Activated CD8-positive, alpha-beta memory T cell treated with anti-CD3 and anti-CD28 coated beads, Interleukin-2, amount 50 U/mL, for 1 hour (primary cell): ENCODE measurements around the gene FRMD7.
"Not testable (repeated sequence)": the region's sequence is repeated elsewhere in the genome, so short reads cannot be mapped to it uniquely, and the experiment has no call there.

Source experiments
- DNase-seq: peaks from one replicate; pipeline ENCODE4 v3.0.0-alpha.2; 2020; ENCODE audit errors: extremely low read depth

FRMD7 gene, protein sequence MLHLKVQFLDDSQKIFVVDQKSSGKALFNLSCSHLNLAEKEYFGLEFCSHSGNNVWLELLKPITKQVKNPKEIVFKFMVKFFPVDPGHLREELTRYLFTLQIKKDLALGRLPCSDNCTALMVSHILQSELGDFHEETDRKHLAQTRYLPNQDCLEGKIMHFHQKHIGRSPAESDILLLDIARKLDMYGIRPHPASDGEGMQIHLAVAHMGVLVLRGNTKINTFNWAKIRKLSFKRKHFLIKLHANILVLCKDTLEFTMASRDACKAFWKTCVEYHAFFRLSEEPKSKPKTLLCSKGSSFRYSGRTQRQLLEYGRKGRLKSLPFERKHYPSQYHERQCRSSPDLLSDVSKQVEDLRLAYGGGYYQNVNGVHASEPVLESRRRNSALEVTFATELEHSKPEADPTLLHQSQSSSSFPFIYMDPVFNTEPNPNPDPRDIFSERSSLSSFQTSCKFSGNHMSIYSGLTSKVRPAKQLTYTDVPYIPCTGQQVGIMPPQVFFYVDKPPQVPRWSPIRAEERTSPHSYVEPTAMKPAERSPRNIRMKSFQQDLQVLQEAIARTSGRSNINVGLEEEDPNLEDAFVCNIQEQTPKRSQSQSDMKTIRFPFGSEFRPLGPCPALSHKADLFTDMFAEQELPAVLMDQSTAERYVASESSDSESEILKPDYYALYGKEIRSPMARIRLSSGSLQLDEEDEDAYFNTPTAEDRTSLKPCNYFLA

DNA sequence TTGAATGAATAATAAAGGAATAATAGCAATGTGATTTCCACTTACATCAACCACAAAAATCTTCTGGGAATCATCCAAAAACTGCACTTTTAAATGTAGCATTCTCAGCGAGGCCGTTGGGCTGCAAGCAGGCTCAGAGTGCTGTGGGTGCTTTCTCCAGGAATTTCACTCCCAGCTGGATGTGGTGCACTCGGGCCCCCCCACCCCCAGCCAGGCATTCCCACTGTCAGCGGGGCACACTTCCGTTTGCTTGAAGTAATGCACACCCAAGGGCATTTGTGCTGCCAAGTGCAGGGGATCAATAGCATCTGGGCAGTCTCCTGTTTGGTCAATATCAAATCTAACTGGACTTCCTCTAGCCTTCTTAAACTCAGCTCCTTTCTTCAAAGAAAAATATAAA, at the start of gene FRMD7:
Gene FRMD7, minus strand, starts transcription at position 278 of the 400 bp plus-strand sequence. Its CDS starts 176 bp downstream, at position 102.
- DNase-seq, result no peak

DNA sequence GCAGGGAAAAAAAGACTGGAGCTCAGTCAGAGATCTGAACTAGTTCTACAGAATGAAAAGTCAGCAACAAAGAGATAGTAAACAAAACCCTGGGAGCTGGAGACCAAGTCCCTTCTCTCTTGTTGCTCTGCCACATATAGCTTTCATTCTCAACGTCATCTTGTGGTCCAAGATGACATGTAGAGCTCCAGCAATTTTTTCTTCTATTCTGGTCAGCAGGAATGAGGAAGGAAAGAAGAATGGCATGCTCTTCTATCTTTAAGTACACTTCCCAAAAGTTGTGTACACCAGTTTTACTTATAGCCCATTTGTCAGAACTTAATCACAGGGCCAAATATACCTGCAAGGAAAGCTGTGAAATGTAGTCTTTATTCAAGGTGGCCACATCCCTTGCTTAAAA, 45.8 kb upstream of the FRMD7 start:
- DNase-seq, result no peak

DNA sequence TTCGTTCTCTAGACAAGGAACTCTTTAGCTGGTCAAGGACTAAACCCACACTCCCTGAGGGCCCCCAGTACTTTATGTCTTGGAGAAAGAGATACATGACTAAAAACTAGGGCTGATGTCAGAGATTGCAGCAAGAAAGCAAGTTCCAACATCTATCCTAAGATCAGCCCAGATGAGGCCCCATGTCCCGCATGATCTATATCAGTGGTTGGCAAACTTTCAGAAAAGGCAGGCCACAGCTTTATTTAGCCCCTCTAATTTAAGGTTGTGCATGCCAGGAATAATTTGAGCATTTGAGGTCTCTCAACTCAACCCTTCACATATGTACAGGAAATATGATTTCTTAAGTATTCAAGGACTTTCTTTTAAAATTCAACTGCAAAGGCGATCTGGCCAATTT, 44.1 kb upstream of the FRMD7 start:
- no peak for DNase-seq

DNA sequence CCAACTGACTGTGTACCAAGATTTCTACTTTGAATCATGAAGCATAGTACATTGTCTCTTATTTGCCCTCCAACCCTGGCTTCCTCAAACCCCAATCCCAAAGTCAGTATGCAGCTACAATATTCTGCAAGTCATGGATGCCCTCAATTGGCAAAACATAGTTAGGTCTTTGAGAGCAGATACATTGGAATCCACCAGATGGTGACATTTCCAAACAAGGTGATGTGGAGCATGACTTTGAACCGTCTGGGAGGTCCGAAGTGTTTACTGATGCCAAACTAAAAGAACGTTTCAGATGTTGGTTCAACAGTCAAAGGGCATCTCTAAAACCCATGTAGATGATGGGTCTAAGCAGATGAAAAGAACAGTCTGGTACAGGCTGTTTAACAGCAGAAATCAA, 43.7 kb upstream of the FRMD7 start:
- no peak for DNase-seq

DNA sequence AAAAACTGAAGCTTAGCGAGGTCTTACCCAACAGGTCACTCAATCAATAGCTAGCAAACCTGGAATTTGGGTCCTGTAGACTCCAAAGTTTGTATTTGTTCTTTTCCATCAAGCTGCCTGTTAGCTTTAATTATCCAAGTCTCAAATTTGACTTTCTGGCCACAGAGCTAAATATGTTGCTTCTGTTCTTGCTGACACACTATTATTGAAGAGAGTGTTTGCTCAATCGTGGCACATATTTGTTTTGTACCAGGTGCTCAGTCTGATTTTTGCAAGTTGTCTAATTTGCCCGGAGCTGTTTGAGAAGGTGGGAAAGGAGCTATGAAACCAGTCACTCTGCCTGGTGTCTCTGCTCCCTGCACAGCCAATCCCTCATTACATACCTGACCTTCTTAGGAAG, 41.7 kb upstream of the FRMD7 start:
- DNase-seq, result no peak

DNA sequence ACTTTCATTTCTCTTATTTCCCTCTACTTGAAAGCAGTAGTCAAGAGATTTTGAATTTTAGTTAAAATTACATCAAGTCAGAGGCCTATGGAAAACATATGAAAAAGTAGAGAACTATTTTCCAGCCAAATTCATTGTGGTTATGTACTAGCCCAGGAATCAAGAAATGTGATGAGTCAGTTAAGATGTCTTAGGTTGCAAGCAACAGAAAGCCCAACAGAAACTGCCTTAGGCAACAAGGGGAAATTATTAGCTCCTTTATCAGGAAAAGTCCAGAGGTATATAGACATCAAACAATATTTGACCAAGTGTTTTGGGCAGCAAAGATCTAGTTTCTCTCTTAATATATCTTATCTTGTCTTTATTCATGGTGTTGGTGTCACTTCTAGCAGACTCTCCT, 37.8 kb upstream of the FRMD7 start:
- DNase-seq, result no peak

DNA sequence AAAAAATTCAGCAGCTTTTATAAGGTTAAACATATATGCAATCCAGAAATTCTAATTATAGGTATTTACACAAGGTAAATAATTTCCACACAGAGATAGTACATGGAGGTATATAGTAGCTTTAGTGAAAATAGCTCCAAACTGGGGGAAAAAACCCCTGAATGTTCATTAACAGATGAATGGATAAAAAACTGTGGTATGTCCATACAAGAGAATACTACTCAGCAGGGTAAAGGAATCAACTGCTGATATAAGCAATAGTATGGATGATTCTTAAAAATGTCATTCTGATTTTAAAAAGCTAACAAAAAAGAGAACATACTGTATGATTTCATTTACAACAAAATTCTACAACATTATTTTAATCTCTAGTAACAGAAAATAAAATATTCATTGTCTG, 37.2 kb upstream of the FRMD7 start:
- no peak for DNase-seq

DNA sequence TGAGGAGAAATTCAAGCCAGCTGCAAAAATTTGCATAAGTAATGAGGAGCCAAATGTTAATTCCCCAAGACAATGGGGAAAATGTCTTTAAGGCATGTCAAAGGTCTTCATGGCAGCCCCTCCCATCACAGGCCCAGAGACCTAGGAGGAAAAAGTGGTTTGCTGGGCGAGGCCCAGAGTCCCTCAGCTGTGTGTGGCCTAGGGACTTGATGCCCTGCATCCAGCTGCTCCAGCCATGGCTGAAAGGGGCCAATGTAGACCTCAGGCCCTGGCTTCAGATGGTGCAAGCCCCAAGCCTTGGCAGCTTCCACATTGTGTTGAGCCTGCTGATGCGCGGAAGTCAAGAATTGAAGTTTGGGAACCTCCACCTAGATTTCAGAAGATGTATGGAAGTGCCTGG, 35.3 kb upstream of the FRMD7 start:
- not testable (repeated sequence) for DNase-seq

DNA sequence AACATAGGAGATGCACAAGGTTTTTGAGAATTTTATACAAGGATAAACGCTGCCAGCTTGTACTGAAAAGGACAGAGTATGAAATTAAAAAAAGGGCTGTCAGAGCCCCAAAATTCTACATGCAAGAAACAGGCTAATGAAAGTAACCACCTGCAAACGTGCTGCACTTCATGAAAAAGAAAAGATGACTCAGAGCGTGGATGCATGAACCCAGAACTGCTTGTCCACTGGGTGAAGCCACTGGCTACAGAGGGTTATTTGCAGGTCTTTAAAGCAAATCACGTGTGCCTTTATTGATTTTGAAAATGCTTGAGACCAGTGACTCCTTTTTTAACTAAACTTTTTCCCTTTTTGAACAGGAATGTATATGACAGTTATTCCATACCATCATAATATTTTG, 25.3 kb upstream of the FRMD7 start:
- no peak for DNase-seq

DNA sequence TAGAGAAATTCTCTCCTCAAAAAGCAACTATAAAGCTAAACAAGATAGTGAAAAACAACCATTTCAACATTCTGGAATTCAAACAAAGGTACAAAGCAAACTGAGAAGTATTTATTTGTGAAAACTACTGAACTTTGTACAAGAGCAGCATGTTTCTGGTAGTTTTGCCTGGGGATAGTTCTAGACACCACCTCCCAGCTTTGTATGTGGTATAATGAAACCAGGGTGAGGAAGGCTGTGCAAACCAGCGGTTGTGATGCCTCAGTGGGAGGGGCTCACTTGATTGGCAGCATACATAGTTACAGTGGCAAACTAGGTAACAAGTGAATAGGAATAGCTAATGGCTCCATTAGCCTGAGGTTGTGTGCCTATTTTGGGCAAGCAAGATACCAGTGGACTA, 18.6 kb upstream of the FRMD7 start:
- DNase-seq, result no peak

DNA sequence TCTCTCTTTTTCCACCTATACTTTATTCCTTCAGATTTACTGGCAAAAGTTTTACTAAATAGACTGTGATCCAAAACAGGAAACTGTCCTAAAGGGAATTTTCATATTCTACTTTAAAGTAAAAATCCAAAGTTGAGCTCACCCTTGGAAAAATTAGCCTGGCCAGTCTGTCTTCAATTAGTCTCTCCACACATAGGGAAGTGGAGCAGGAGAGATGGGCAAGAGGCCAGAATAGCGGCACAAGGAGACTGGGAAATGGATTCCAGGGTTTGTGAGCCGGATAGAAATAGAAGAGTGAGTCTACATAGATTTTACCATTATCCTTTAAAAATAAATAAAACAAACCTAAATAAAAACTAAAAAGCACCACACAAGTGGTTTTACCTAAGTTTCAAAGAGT, 16.2 kb upstream of the FRMD7 start:
- DNase-seq, result no peak

DNA sequence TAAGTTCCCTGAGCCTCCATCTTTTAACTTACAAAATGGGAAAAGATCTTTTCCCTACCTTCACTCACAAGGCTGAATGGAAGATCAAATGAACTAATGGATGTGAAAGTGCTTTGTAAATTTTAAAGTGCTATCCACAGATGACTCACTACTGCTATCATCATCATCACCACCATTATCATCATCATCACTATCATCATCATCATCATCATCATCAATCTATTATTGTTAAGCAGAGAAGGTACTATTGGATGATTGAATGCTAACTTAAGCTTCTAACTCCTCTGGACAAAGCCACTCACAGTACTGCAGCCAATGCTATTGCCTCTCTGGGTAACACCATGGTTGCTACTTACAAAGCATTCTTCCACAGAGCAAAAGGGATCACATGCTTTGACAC, 1.9 kb downstream of the FRMD7 start:
- DNase-seq, result no peak

DNA sequence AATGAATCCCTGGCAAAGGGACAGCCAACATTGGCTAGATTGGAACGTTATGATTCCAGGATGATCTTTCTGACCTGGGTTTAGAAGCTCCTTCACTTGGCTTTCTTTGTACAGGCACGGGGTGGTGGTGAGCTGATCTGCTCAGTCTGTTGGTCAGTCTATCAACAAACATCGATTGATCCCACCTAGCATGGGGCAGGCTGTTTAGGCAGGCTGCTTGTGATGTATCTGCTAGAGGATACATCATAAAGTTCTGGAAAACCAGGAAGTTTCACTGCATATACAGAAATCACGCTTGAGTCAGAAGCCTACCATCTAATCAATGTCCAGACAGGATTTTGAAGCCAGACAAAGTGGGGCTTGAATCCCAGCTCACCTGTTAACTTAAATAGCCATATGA, 6.9 kb downstream of the FRMD7 start:
- DNase-seq, result no peak

DNA sequence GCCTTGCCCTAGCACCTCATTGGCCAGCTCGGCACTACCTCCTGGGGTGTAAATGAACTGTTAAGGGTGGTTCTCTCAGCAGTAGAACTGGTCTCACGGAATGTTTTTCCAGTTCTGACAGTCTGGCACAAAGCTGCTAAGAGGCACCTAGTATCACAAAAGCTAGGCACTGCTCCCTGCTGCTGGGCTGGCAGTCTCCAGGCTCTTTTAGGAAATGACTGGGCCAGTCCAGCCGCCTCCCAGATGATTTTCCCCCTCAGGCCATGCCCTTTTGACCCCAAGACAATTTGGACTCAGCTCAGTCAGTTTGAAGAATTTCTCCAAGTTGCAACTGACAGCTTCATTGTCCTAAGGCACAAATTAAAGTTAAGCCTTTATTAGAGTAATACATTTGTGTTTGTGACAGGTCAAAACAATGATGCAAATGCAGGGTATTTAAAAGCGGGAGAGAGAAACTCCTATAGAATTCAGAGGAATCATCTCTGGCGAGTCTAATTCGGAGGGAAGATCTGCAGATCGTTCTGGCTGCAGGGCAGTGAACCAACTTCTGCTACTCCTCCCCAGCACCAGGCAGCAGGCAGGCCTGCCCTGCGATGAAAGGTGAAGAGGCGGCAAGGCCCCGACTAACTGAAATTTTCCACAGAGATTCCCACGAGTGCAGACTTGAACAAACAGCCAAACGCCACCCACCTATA, 7.9 kb downstream of the FRMD7 start:
- DNase-seq, result no peak

DNA sequence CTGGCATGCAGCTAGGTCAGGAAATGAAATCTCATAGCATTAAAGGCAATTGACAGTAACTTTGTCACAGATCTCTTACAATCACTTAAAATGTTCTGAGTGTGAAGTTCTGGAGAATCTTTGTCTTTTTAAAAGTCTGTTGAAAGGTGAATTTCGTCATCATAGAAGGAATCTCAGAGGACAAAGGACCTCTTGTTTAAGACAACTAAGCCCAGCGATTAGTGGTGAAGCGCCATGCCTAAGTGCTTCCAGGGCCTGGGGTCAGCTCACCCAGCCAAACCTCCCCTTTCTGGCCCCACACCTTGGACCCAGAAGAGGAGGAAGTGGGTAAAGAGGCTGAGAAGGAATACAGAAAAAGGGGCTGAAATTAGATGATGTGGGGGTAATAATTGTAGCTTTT, 8.5 kb downstream of the FRMD7 start:
- DNase-seq, result no peak

DNA sequence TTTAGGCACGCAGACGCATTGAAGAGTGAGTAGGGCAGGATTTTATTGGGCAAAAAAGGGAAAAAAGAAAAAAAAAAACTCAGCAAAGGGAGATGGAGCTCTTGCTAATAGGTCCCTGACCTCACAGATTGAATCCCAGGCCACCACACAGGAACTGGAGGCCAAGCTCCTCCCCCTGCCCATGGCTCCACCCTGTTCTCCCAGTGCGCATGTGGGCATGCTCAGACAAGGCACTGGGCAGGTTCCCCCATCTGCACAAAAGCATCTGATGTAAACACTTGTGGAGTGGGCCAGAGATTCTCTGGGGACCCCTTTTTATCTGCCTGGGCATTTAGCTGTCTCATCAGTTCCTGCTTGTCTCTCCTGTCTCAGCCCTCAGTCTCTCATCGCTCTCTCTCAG, 9.5 kb downstream of the FRMD7 start:
- DNase-seq, result no peak

DNA sequence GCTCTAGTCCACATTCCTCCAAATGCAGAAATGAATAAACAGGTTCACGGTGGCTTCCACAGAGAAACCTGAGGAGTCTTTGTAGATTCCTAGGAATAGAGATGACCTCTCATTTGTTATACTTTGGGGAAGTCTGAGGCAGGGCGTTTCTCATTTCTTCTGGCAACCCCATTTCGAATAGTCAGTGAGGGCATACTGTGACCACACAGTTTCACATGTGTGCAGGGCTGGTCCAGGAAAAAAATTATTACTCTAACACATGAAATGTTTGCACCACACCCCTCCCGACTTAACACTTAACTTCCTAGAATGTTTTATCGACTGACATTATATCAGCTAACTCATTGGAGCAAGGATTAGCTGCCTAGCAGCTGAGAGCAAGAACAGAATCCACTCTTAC, 12.0 kb downstream of the FRMD7 start:
- DNase-seq, result no peak

DNA sequence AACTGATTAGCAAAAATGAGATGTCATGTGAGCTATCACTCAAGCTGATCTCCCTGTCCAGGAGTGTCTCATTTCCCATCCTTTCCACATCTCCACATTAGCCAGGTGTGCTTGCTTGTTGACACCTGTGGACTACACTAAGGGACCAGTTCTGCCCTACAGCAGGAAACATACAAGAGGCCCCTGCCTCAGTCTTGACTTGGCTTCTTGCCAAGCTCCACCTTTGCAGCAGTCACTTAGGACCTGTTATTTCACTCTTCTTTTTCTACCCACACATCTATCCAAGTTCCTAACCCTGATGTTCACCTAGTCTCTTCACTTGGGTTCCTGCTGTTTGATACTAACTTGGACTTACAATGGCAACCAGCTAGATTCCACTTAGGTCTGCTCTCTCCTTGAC, 13.2 kb downstream of the FRMD7 start:
- no peak for DNase-seq

DNA sequence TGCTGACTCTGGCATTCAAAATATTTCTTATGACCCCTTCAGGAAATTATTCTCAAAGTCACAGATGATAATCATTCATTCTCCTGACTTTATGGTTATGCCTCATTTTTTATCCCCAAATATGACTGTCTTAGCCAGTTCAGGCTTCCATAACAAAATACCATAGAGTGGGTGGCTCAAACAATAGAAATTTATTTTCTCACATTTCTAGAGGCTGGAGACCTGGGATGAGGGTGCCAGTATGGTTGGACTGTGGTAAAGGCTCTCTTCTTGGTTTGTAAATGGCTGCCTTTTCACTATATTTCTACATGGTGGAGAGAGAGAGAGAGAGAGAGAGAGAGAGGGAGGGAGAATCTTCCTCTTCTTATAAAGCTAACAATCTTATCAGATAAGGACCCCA, 20.5 kb downstream of the FRMD7 start:
- no peak for DNase-seq

DNA sequence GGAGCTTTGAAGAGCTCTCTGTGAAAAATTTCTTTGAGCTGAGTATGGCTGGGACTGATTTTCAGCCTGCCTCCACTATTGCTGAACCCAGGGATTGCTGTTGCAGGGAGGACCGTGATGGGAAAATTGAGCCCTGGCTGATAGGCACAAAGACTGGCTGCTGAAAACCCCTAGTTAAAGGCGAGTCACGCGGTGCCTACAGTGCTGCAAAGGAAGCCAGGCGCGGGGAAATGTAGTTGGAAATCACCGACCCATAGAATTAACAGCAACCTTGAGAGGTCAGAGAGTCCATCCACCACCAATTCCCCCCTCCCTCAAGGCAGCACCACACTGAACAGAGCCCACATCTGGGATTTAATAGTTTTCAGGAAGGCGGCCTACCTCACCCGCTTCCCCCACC, 26.0 kb downstream of the FRMD7 start:
- no peak for DNase-seq

DNA sequence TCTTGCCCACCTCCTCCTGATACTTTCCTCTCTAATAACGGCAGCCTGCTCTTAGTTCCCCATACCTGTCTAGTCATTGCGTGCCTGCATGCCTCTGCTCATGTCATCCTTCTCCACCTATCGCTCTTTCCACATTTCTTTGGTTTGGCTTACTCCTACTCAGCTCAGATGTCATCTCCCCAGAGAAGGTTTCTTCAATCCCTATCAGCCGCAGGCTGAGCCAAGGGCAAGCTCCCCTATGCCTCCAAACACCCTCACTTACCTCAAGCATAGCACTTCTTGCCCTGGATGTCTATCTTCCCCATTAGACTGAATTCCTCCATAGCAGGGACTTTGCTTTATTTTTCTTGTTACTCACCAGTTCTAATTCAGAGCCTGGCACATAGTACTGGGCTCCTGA, 26.6 kb downstream of the FRMD7 start:
- DNase-seq, result no peak

DNA sequence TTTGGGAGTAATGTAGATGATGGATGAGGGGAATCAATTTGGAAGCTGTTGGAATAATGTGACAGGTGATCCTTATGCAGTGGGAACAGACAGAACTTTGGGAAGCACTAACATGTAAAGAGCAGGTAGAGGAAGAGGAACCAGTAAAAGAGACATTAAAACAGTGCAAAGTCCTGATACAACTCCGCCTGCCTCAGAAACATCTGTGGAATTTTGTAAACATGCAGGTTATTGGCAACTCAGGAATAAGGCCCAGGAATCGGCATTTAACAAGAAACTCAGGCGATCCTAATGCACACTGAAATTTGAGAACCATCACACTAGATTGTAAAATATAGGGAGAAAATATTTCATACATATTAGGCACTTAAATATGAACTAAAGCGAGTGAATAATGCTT, 29.1 kb downstream of the FRMD7 start:
- not testable (repeated sequence) for DNase-seq

DNA sequence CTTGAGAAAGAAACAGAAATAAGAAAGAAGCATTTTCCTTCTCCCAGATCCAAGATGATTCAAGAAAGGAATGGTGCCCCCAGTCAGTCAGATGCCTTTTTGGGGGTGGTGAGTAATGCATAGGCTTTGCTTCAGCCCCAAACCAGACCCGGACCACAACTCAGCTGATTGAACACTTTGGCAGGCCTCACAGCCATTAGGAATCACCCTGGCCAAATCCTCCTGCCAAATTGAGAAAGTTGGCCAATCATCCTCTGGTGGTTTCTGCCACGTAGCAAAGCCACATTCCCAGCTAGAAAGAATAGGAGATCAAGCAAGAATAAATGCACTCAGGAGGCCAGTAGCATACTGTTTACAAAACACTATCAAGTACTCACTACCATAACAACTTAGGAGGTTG, 33.7 kb downstream of the FRMD7 start:
- DNase-seq, result no peak
